Prostate gland (tissue), 2 donors: ENCODE data around the gene PLPPR4.

ENCODE experiments used
- CTCF ChIP-seq, 4 experiments: fragments of 200-600 bp in 2 of 4; fragments of 450-650 bp in 2 of 4; sonication (generic) in 2 of 4; IDR thresholded peaks; 1 replicate in 3 of 4; 2 replicates in 1 of 4; pipeline ENCODE4 v1.5.1; 2016 to 2019; ENCODE audit warnings: antibody characterized with exemption in 4 of 4, mild to moderate bottlenecking in 2 of 4, moderate library complexity in 2 of 4
- POLR2AphosphoS5 ChIP-seq: sonication (generic); formaldehyde crosslinking; IDR thresholded peaks from one replicate; pipeline ENCODE4 v1.6.1; 2017; ENCODE audit warnings: antibody characterized with exemption

GRCh38 chr1:99232172-99232571, 32.1 kb upstream of the PLPPR4 start:
- TF ChIP-seq CTCF (IDR thresholded peaks at IDR 0.05) = no peak
- no peak for TF ChIP-seq POLR2AphosphoS5
